Panc1 (cell line): ENCODE measurements around the gene RNU7-1.

Experiments used
- CTCF ChIP-seq: fragments of 450-650 bp; IDR thresholded peaks from 2 replicates; pipeline ENCODE4 v1.5.1; 2017; ENCODE audit warnings: mild to moderate bottlenecking
- REST ChIP-seq, 2 experiments: IDR thresholded peaks; 2 replicates each; pipeline ENCODE4 v1.6.1; 2011 to 2012; ENCODE audit warnings: low read depth in 2 of 2, control low read depth in 1 of 2, low read length in 1 of 2, mild to moderate bottlenecking in 1 of 2, moderate library complexity in 1 of 2; ENCODE audit not compliant: insufficient read depth in 1 of 2
- SIN3A ChIP-seq: IDR thresholded peaks from 2 replicates; pipeline ENCODE4 v1.6.1; 2012; ENCODE audit warnings: low read depth, mild to moderate bottlenecking, low read length, moderate library complexity, borderline replicate concordance; ENCODE audit not compliant: insufficient read depth

GRCh38 chr12:6923851-6924250 is 19.8 kb upstream of the RNU7-1 start:
- no peak for TF ChIP-seq CTCF
- no peak for TF ChIP-seq REST (IDR thresholded peaks at IDR 0.05; ENCODE audit: insufficient read depth in 1 of 2, low read depth in 2 of 2, low read length in 1 of 2)
- TF ChIP-seq SIN3A = no peak
